H1 (cell line): ENCODE results near the gene FBN1. TPM values are rescaled to one million over a fixed set of nuclear protein-coding genes. Genes with fewer than 3 reads are reported as not detected.

Experiments used
- CTCF ChIA-PET: fragments of 300-600 bp; sonication (Branson Sonifier 250); formaldehyde crosslinking; loops from one replicate; lab custom pipeline; 2021; ENCODE audit not compliant: partially characterized antibody; lab: Charles Lee
- POLR2A ChIA-PET: fragments of 300-600 bp; sonication (Branson Sonifier 250); formaldehyde crosslinking; loops from one replicate; lab custom pipeline; 2021; ENCODE audit warnings: inconsistent platforms; ENCODE audit not compliant: partially characterized antibody; lab: Charles Lee
- DNase-seq, 2 experiments: peaks; one replicate each; pipeline versions ENCODE4 v3.0.0 to v3.0.0-alpha.2; 2010 to 2022; ENCODE audit warnings: low spot score in 2 of 2, low read depth in 1 of 2, mixed read lengths in 1 of 2
- FAIRE-seq: peaks from 2 replicates; lab custom pipeline; 2011; peaks lifted over from hg19 to GRCh38; lab: Jason Lieb, UNC
- H2AFZ ChIP-seq: 2 replicates; pipeline ENCODE4 v1.8.1; 2012; ENCODE audit warnings: low read length, inconsistent platforms
- H2AK5ac ChIP-seq: 2 replicates; pipeline ENCODE4 v1.6.1; 2013; ENCODE audit warnings: low read depth, low read length
- H2BK120ac ChIP-seq: replicated peaks from 2 replicates; pipeline ENCODE3; 2013; ENCODE audit warnings: low read depth, low read length, inconsistent platforms
- H2BK12ac ChIP-seq: 2 replicates; pipeline ENCODE4 v1.6.1; 2013; ENCODE audit warnings: low read depth, low read length
- H2BK15ac ChIP-seq: 2 replicates; pipeline ENCODE4 v1.6.1; 2013; ENCODE audit warnings: low read length
- H2BK20ac ChIP-seq: 2 replicates; pipeline ENCODE4 v1.6.1; 2013; ENCODE audit warnings: low read length
- H2BK5ac ChIP-seq: 2 replicates; pipeline ENCODE4 v1.6.1; 2013; ENCODE audit warnings: low read depth, low read length
- H3K14ac ChIP-seq: 2 replicates; pipeline ENCODE4 v1.6.1; 2013; ENCODE audit warnings: inconsistent platforms; ENCODE audit not compliant: insufficient read length
- H3K18ac ChIP-seq: 2 replicates; pipeline ENCODE4 v1.6.1; 2013; ENCODE audit warnings: low read length; ENCODE audit errors: extremely low read depth
- H3K23ac ChIP-seq: 2 replicates; pipeline ENCODE4 v1.6.1; 2013; ENCODE audit warnings: inconsistent platforms; ENCODE audit not compliant: insufficient read length
- H3K23me2 ChIP-seq: 2 replicates; pipeline ENCODE4 v1.6.1; 2013; ENCODE audit warnings: low read depth, low read length
- H3K27ac ChIP-seq: 2 replicates; pipeline ENCODE4 v1.6.1; 2011; ENCODE audit warnings: low read depth, low read length, inconsistent platforms
- H3K27me3 ChIP-seq, 4 experiments: replicated peaks in 1 of 4; 1 replicate in 1 of 4; 2 replicates in 3 of 4; pipeline versions ENCODE4 v1.6.1 to v1.8.1; 2011 to 2013; ENCODE audit warnings: low read length in 3 of 4, mild to moderate bottlenecking in 3 of 4, inconsistent platforms in 2 of 4, mixed read lengths in 2 of 4, moderate library complexity in 1 of 4; ENCODE audit not compliant: control insufficient read depth in 3 of 4, insufficient read depth in 3 of 4; ENCODE audit errors: extremely low read depth in 1 of 4
- H3K36me3 ChIP-seq, 4 experiments: 2 replicates each; pipeline versions ENCODE4 v1.6.1 to v1.8.1; 2011 to 2013; ENCODE audit warnings: mild to moderate bottlenecking in 4 of 4, low read length in 3 of 4, moderate library complexity in 2 of 4, control low read depth in 1 of 4, inconsistent platforms in 1 of 4; ENCODE audit not compliant: insufficient read depth in 4 of 4, control insufficient read depth in 2 of 4
- H3K4ac ChIP-seq: replicated peaks from 2 replicates; pipeline ENCODE3; 2013; ENCODE audit warnings: low read length, low read depth, mixed read lengths, inconsistent platforms; ENCODE audit not compliant: insufficient read length
- H3K4me1 ChIP-seq, 4 experiments: replicated peaks in 1 of 4; 1 replicate in 1 of 4; 2 replicates in 3 of 4; pipeline versions ENCODE4 v1.6.1 to v1.8.1; 2011 to 2013; ENCODE audit warnings: low read length in 3 of 4, inconsistent platforms in 2 of 4, mixed read lengths in 1 of 4; ENCODE audit not compliant: insufficient read depth in 4 of 4, control insufficient read depth in 3 of 4
- H3K4me2 ChIP-seq, 2 experiments: 2 replicates each; pipeline versions ENCODE4 v1.6.1 to v1.8.1; 2011 to 2013; ENCODE audit warnings: low read depth in 2 of 2, low read length in 2 of 2, control low read depth in 1 of 2, inconsistent platforms in 1 of 2, mild to moderate bottlenecking in 1 of 2; ENCODE audit not compliant: insufficient read depth in 1 of 2
- H3K4me3 ChIP-seq, 4 experiments: fragments of 200-600, 300-600 bp in 1 of 4; sonication (generic), shearing (Covaris generic), sonication (Bioruptor Twin) in 1 of 4; 2 replicates each; pipeline versions ENCODE4 v1.5.1 to v1.8.1; 2011 to 2016; ENCODE audit warnings: low read length in 4 of 4, low read depth in 3 of 4, control low read depth in 2 of 4, inconsistent platforms in 2 of 4, mild to moderate bottlenecking in 2 of 4, mixed read lengths in 1 of 4, moderate library complexity in 1 of 4; ENCODE audit not compliant: insufficient read depth in 2 of 4; ENCODE audit errors: extremely low read depth in 1 of 4
- H3K56ac ChIP-seq: replicated peaks from 2 replicates; pipeline ENCODE3; 2013; ENCODE audit warnings: low read depth, mild to moderate bottlenecking, mixed read lengths, low read length, inconsistent platforms; ENCODE audit not compliant: insufficient read length
- H3K79me1 ChIP-seq: 2 replicates; pipeline ENCODE4 v1.6.1; 2013; ENCODE audit warnings: low read depth, low read length, control low read depth
- H3K79me2 ChIP-seq, 2 experiments: 2 replicates each; pipeline versions ENCODE4 v1.6.1 to v1.8.1; 2012 to 2013; ENCODE audit warnings: low read length in 2 of 2, mild to moderate bottlenecking in 2 of 2, inconsistent platforms in 1 of 2; ENCODE audit not compliant: insufficient read depth in 2 of 2, control insufficient read depth in 1 of 2
- H3K9ac ChIP-seq, 4 experiments: replicated peaks in 1 of 4; 1 replicate in 1 of 4; 2 replicates in 3 of 4; pipeline versions ENCODE4 v1.6.1 to v1.8.1; 2011 to 2013; ENCODE audit warnings: low read depth in 3 of 4, low read length in 3 of 4, control low read depth in 2 of 4, mild to moderate bottlenecking in 2 of 4, moderate library complexity in 2 of 4, inconsistent platforms in 1 of 4; ENCODE audit errors: extremely low read depth in 1 of 4
- H3K9me3 ChIP-seq, 2 experiments: 2 replicates each; pipeline versions ENCODE4 v1.6.1 to v1.8.1; 2012 to 2013; ENCODE audit warnings: mild to moderate bottlenecking in 2 of 2, moderate library complexity in 2 of 2, control low read depth in 1 of 2, inconsistent platforms in 1 of 2, low read depth in 1 of 2, low read length in 1 of 2, mixed read lengths in 1 of 2; ENCODE audit not compliant: insufficient read depth in 2 of 2
- H4K20me1 ChIP-seq, 2 experiments: replicated peaks in 1 of 2; 2 replicates each; pipeline versions ENCODE3 to v1.8.1; 2011 to 2013; ENCODE audit warnings: inconsistent platforms in 2 of 2, low read length in 2 of 2, mild to moderate bottlenecking in 1 of 2; ENCODE audit not compliant: insufficient read depth in 2 of 2, control insufficient read depth in 1 of 2
- H4K5ac ChIP-seq: 2 replicates; pipeline ENCODE4 v1.6.1; 2013; ENCODE audit warnings: low read length, low read depth, mixed read lengths, inconsistent platforms; ENCODE audit not compliant: insufficient read length
- H4K8ac ChIP-seq: 2 replicates; pipeline ENCODE4 v1.8.0; 2013; ENCODE audit warnings: mild to moderate bottlenecking, moderate library complexity, low read length, inconsistent platforms; ENCODE audit not compliant: insufficient read depth; ENCODE audit errors: extremely low read depth
- H4K91ac ChIP-seq: replicated peaks from 2 replicates; pipeline ENCODE3; 2013; ENCODE audit warnings: low read length, mixed read lengths, inconsistent platforms; ENCODE audit not compliant: insufficient read length
- JUN ChIP-seq: IDR thresholded peaks from 2 replicates; pipeline ENCODE4 v1.6.1; 2011; ENCODE audit warnings: low read depth, mild to moderate bottlenecking, improper control_type of control experiment, low read length
- WGBS, 2 experiments: shearing (Covaris generic) in 1 of 2; methylation state at CpG; one replicate each; pipeline versions ENCODE4 v1.1.6 to v1.1.7; 2013 to 2015; ENCODE audit warnings: low lambda C conversion rate in 2 of 2, mixed read lengths in 2 of 2, inconsistent platforms in 1 of 2, low coverage in 1 of 2, missing lambda C conversion rate in 1 of 2; ENCODE audit not compliant: insufficient replicate concordance in 2 of 2, insufficient coverage in 1 of 2, insufficient read length in 1 of 2; ENCODE audit errors: extremely low coverage in 1 of 2, missing lambda C conversion rate in 1 of 2; 5-methylcytosine and 5-hydroxymethylcytosine counted together
- polyA plus RNA-seq, 7 experiments: library from polyadenylated mRNA; depleted of rRNA in 3 of 7; stranded (reverse) in 5 of 7; unstranded in 2 of 7; fragments of >200 nt in 5 of 7; fragments of 200-250 nt in 2 of 7; gene quantifications; 1 replicate in 5 of 7; 2 replicates in 1 of 7; 4 replicates in 1 of 7; pipeline versions ENCODE4 v1.2.1 to v1.2.3, GENCODE V29; 2011 to 2013; ENCODE audit warnings: missing spikeins in 2 of 7, mixed read lengths in 2 of 7
- total RNA-seq: library from RNA; stranded (reverse); fragmentation: NEBNext Ultra II Directional; extraction: Animal tissue kit (Norgen Biotek cat#: 25700); gene quantifications from 2 replicates; pipeline ENCODE4 v1.2.1, GENCODE V29; 2021

Gene FBN1
- total and polyA plus RNA-seq, 2 of the 8 experiments (the other 6 are each of a cell fraction or from before 2014, with no cell fraction given): 3.0 to 4.0 TPM

- no peak overlapping the region for H2BK15ac ChIP-seq
- 92% methylated on average over 6 of the region's 6 CpGs; no CpG with 5 or more reads in 1 of the 2 experiments for WGBS, 2 experiments
- no peak overlapping the region for H2BK12ac ChIP-seq
- no peak overlapping the region for H2AFZ ChIP-seq
- H3K56ac ChIP-seq: no peak overlapping the region
- H3K27me3 ChIP-seq: no peaks in the 10 kb centered on the region
- no peaks in the 10 kb centered on the region for H3K79me1 ChIP-seq
- no peak overlapping the region for H2AK5ac ChIP-seq
- H2BK20ac ChIP-seq: no peak overlapping the region
- no peak overlapping the region for H2BK5ac ChIP-seq
- H3K9me3 ChIP-seq: no peaks in the 10 kb centered on the region
- H3K9ac ChIP-seq: no peak overlapping the region
- no peak for DNase-seq
- H2BK120ac ChIP-seq: no peak overlapping the region
- H4K5ac ChIP-seq: no peak overlapping the region
- H3K4me3 ChIP-seq: no peak overlapping the region
- H3K4me2 ChIP-seq: no peak overlapping the region
- no peak overlapping the region for H3K18ac ChIP-seq
- no peaks in the 10 kb centered on the region for H3K23me2 ChIP-seq
- no peak overlapping the region for H3K23ac ChIP-seq
- H3K27ac ChIP-seq: no peak overlapping the region
- CTCF ChIA-PET: interaction anchor here (0.6 to 1.1 kb wide), 2 partner anchors 33 to 992 kb away, joined by 3 read pairs; no protein-coding TSS in a partner anchor
- no peak overlapping the region for H4K8ac ChIP-seq
- H3K36me3 ChIP-seq: no peaks in the 10 kb centered on the region
- no peaks in the 10 kb centered on the region for H4K20me1 ChIP-seq
- H3K4me1 ChIP-seq: peaks cover 0 to 3% (median 1%) of the 10 kb centered on the region in 4 experiments; a peak in 2 of 7 replicates
- H4K91ac ChIP-seq: no peak overlapping the region
- H3K4ac ChIP-seq: no peak overlapping the region
- no peak for TF ChIP-seq JUN
- TF ChIP-seq, all 59 proteins: peak for 0
- H3K14ac ChIP-seq: no peak overlapping the region
- no peak for FAIRE-seq
- POLR2A ChIA-PET: no interaction called here
- no peaks in the 10 kb centered on the region for H3K79me2 ChIP-seq
These were observed 167.6 kb downstream of the FBN1 start for GRCh38 chr15:48477795-48478360.
